Tibial artery (tissue), 4 donors: Measurements from ENCODE around the gene CFAP77.

ENCODE experiments used
- DNase-seq, 2 donors: peaks; one replicate each; pipeline ENCODE4 v3.0.0-alpha.2; 2019
- H3K27ac ChIP-seq, 2 donors: fragments of 200-600 bp; sonication (generic) in 1 of 2; 1 replicate in 1 of 2; 2 replicates in 1 of 2; pipeline ENCODE4 v1.5.1; 2018 to 2019; ENCODE audit warnings: mild to moderate bottlenecking in 1 of 2
- H3K27me3 ChIP-seq, 2 donors: fragments of 200-600 bp; sonication (generic) in 1 of 2; one replicate each; pipeline versions ENCODE4 v1.5.1 to v1.6.0; 2016 to 2019
- H3K36me3 ChIP-seq, 3 donors: fragments of 200-600 bp; sonication (generic) in 2 of 3; one replicate each; pipeline ENCODE4 v1.5.1; 2016 to 2019; ENCODE audit warnings: mild to moderate bottlenecking in 2 of 3
- H3K4me1 ChIP-seq, 4 donors: fragments of 200-600 bp; sonication (generic) in 2 of 4; 1 replicate in 3 of 4; 2 replicates in 1 of 4; pipeline ENCODE4 v1.5.1; 2016 to 2019
- H3K4me3 ChIP-seq, 2 donors: fragments of 200-600 bp; sonication (generic) in 1 of 2; 1 replicate in 1 of 2; 2 replicates in 1 of 2; pipeline ENCODE4 v1.5.1; 2018 to 2019; ENCODE audit warnings: mild to moderate bottlenecking in 2 of 2
- H3K9me3 ChIP-seq, 3 donors: fragments of 200-600 bp; sonication (generic) in 1 of 3; one replicate each; pipeline ENCODE4 v1.5.1; 2016 to 2019
- CTCF ChIP-seq, 2 experiments: fragments of 200-600 bp in 1 of 2; fragments of 450-650 bp in 1 of 2; IDR thresholded peaks; one replicate each; pipeline ENCODE4 v1.5.1; 2017 to 2019; ENCODE audit warnings: antibody characterized with exemption in 2 of 2, mild to moderate bottlenecking in 1 of 2, moderate library complexity in 1 of 2
- intact Hi-C: fragments of 100-400 bp; cut with DNase I; formaldehyde crosslinking; loops from one replicate; pipeline ENCODE4 v1.15.0; 2023; ENCODE audit warnings: low total_unique reads

The CFAP77 gene

GRCh38 chr9:132520612-132521011 is 110.6 kb downstream of the CFAP77 start:
- TF ChIP-seq CTCF (IDR thresholded peaks at IDR 0.05): no peak
- Histone ChIP-seq H3K27me3 (peaks cover 0 to 23% of the 10 kb centered on the region in 2 donors), H3K9me3 (no peaks in the 10 kb centered on the region), H3K4me3 (no peak overlapping the region), H3K36me3 (no peaks in the 10 kb centered on the region), H3K4me1 (no peaks in the 10 kb centered on the region), H3K27ac (no peak overlapping the region)
- intact Hi-C loops: no loop called here
- DNase-seq: no peak

- Histone ChIP-seq H3K27ac (no peak overlapping the region), H3K9me3 (no peaks in the 10 kb centered on the region), H3K4me3 (no peak overlapping the region), H3K4me1 (no peaks in the 10 kb centered on the region), H3K27me3 (peaks cover 0 to 3% of the 10 kb centered on the region in 2 donors), H3K36me3 (no peaks in the 10 kb centered on the region)
- no peak for DNase-seq
- intact Hi-C loops: no loop called here
- no peak for TF ChIP-seq CTCF (IDR thresholded peaks at IDR 0.05)
Measured at GRCh38 chr9:132525308-132526023, 115.5 kb downstream of the CFAP77 start.

GRCh38 chr9:132531195-132531594 is 121.2 kb downstream of the CFAP77 start:
- no peak for TF ChIP-seq CTCF (IDR thresholded peaks at IDR 0.05)

GRCh38 chr9:132531710-132532570 is 121.9 kb downstream of the CFAP77 start:
- no peak for TF ChIP-seq CTCF (IDR thresholded peaks at IDR 0.05)
- peaks cover 0 to 20% (median 5%) of the 10 kb centered on the region in 3 donors for H3K9me3 ChIP-seq
- intact Hi-C loops: no loop called here
- H3K27ac ChIP-seq: no peak overlapping the region
- no peak overlapping the region for H3K4me3 ChIP-seq
- no peak for DNase-seq
- H3K27me3 ChIP-seq: peaks cover 0 to 29% of the 10 kb centered on the region in 2 donors
- H3K36me3 ChIP-seq: no peaks in the 10 kb centered on the region
- no peaks in the 10 kb centered on the region for H3K4me1 ChIP-seq

More at GRCh38 chr9:132531195-132531594, 121.2 kb downstream of the CFAP77 start:
- no peaks in the 10 kb centered on the region for H3K4me1 ChIP-seq
- DNase-seq: no peak
- peaks cover 0 to 20% (median 5%) of the 10 kb centered on the region in 3 donors for H3K9me3 ChIP-seq
- H3K4me3 ChIP-seq: no peak overlapping the region
- intact Hi-C loops: no loop called here
- no peak overlapping the region for H3K27ac ChIP-seq
- no peaks in the 10 kb centered on the region for H3K36me3 ChIP-seq
- H3K27me3 ChIP-seq: peaks cover 0 to 26% of the 10 kb centered on the region in 2 donors

- peaks cover 0 to 37% of the 10 kb centered on the region in 2 donors for H3K27me3 ChIP-seq
- intact Hi-C loops: no loop called here
Measured at GRCh38 chr9:132534832-132535231, 124.8 kb downstream of the CFAP77 start.

More at GRCh38 chr9:132534832-132535231, 124.8 kb downstream of the CFAP77 start:
- Histone ChIP-seq H3K9me3 (peaks cover 0 to 25% (median 5%) of the 10 kb centered on the region in 3 donors), H3K4me3 (no peak overlapping the region), H3K4me1 (no peaks in the 10 kb centered on the region), H3K36me3 (no peaks in the 10 kb centered on the region), H3K27ac (no peak overlapping the region)
- TF ChIP-seq CTCF (IDR thresholded peaks at IDR 0.05): no peak
- no peak for DNase-seq
